ENCODE data around the gene COX7B2.

Gene COX7B2

GRCh38 chr4:46949822-46950221 is 40.8 kb upstream of the COX7B2 start:
- DNase-seq, result no peak
- no peak overlapping the region for H3K9ac ChIP-seq (ENCODE audit: low read length)
- H3K27ac ChIP-seq (ENCODE audit: low read length), result no peak overlapping the region
- no peaks in the 10 kb centered on the region for H3K36me3 ChIP-seq (replicated peaks; ENCODE audit: insufficient read depth, low read length)
- no peak overlapping the region for H2AFZ ChIP-seq (ENCODE audit: low read length)
- no peaks in the 10 kb centered on the region for H3K27me3 ChIP-seq (replicated peaks; ENCODE audit: insufficient read depth, low read length)
- H3F3A ChIP-seq (ENCODE audit: insufficient read depth, low read length), result no peaks in the 10 kb centered on the region
- no peaks in the 10 kb centered on the region for H4K20me1 ChIP-seq (ENCODE audit: insufficient read depth, low read length)
- TF ChIP-seq EZH2 (optimal IDR thresholded peaks at IDR 0.05; ENCODE audit: low read depth, low read length) (no peak), CTCF (IDR thresholded peaks at IDR 0.05; ENCODE audit: low read length) (no peak), EZH2phosphoT487 (IDR thresholded peaks at IDR 0.05; ENCODE audit: low read length) (no peak)
- no peaks in the 10 kb centered on the region for H3K9me3 ChIP-seq (replicated peaks; ENCODE audit: insufficient read depth, low read length)
- H3K4me1 ChIP-seq (ENCODE audit: low read length), result no peaks in the 10 kb centered on the region
- no peak overlapping the region for H3K4me3 ChIP-seq (ENCODE audit: low read length)
- no peak overlapping the region for H3K4me2 ChIP-seq (ENCODE audit: low read depth, low read length)
- no peaks in the 10 kb centered on the region for H3K79me2 ChIP-seq (ENCODE audit: low read length)
- no peaks in the 10 kb centered on the region for H3K9me2 ChIP-seq (replicated peaks; ENCODE audit: insufficient read depth, low read length)

- H3K27me3 ChIP-seq (replicated peaks; ENCODE audit: insufficient read depth, low read length), result no peaks in the 10 kb centered on the region
- H2AFZ ChIP-seq (ENCODE audit: low read length), result no peak overlapping the region
- no peaks in the 10 kb centered on the region for H3K4me1 ChIP-seq (ENCODE audit: low read length)
- no peaks in the 10 kb centered on the region for H3K79me2 ChIP-seq (ENCODE audit: low read length)
- no peak overlapping the region for H3K4me2 ChIP-seq (ENCODE audit: low read depth, low read length)
- TF ChIP-seq EZH2 (optimal IDR thresholded peaks at IDR 0.05; ENCODE audit: low read depth, low read length) (no peak), CTCF (IDR thresholded peaks at IDR 0.05; ENCODE audit: low read length) (no peak), EZH2phosphoT487 (IDR thresholded peaks at IDR 0.05; ENCODE audit: low read length) (no peak)
- no peaks in the 10 kb centered on the region for H3K9me3 ChIP-seq (replicated peaks; ENCODE audit: insufficient read depth, low read length)
- H3K9me2 ChIP-seq (replicated peaks; ENCODE audit: insufficient read depth, low read length), result no peaks in the 10 kb centered on the region
- H3F3A ChIP-seq (ENCODE audit: insufficient read depth, low read length), result no peaks in the 10 kb centered on the region
- H4K20me1 ChIP-seq (ENCODE audit: insufficient read depth, low read length), result no peaks in the 10 kb centered on the region
- H3K27ac ChIP-seq (ENCODE audit: low read length), result no peak overlapping the region
- no peak for DNase-seq
- no peak overlapping the region for H3K9ac ChIP-seq (ENCODE audit: low read length)
- H3K36me3 ChIP-seq (replicated peaks; ENCODE audit: insufficient read depth, low read length), result no peaks in the 10 kb centered on the region
- no peak overlapping the region for H3K4me3 ChIP-seq (ENCODE audit: low read length)
Measured at GRCh38 chr4:46947541-46947940, 38.5 kb upstream of the COX7B2 start.

GRCh38 chr4:46946919-46947536 is 38.0 kb upstream of the COX7B2 start:
- Histone ChIP-seq H3K79me2 (ENCODE audit: low read length) (no peaks in the 10 kb centered on the region), H3F3A (ENCODE audit: insufficient read depth, low read length) (no peaks in the 10 kb centered on the region), H2AFZ (ENCODE audit: low read length) (no peak overlapping the region), H3K9ac (ENCODE audit: low read length) (no peak overlapping the region), H3K4me2 (ENCODE audit: low read depth, low read length) (no peak overlapping the region), H3K27me3 (replicated peaks; ENCODE audit: insufficient read depth, low read length) (no peaks in the 10 kb centered on the region), H3K36me3 (replicated peaks; ENCODE audit: insufficient read depth, low read length) (no peaks in the 10 kb centered on the region), H3K4me3 (ENCODE audit: low read length) (no peak overlapping the region), H3K27ac (ENCODE audit: low read length) (no peak overlapping the region), H3K9me3 (replicated peaks; ENCODE audit: insufficient read depth, low read length) (no peaks in the 10 kb centered on the region), H3K4me1 (ENCODE audit: low read length) (no peaks in the 10 kb centered on the region), H3K9me2 (replicated peaks; ENCODE audit: insufficient read depth, low read length) (no peaks in the 10 kb centered on the region), H4K20me1 (ENCODE audit: insufficient read depth, low read length) (no peaks in the 10 kb centered on the region)
- TF ChIP-seq CTCF (IDR thresholded peaks at IDR 0.05; ENCODE audit: low read length) (no peak), EZH2phosphoT487 (IDR thresholded peaks at IDR 0.05; ENCODE audit: low read length) (no peak), EZH2 (optimal IDR thresholded peaks at IDR 0.05; ENCODE audit: low read depth, low read length) (no peak)
- no peak for DNase-seq

Measured in MM.1S (cell line).